Breast epithelium (tissue), 3 donors: ENCODE results near the gene PAX7.

Experiments
- CTCF ChIP-seq, 3 donors: fragments of 450-650 bp; IDR thresholded peaks; one replicate each; pipeline ENCODE4 v1.5.1; 2016 to 2017; ENCODE audit warnings: antibody characterized with exemption in 3 of 3, mild to moderate bottlenecking in 3 of 3, moderate library complexity in 3 of 3
- POLR2A ChIP-seq: fragments of 450-650 bp; IDR thresholded peaks from one replicate; pipeline ENCODE4 v1.6.1; 2016; ENCODE audit warnings: antibody characterized with exemption, mild to moderate bottlenecking, moderate library complexity

GRCh38 chr1:18618546-18619466 is 11.8 kb upstream of the PAX7 start:
- TF ChIP-seq CTCF (IDR thresholded peaks at IDR 0.05) (no peak), POLR2A (no peak)
